Measurements from ENCODE around the gene FER. TPM values are rescaled to one million over a fixed set of nuclear protein-coding genes. Genes with fewer than 3 reads are reported as not detected.

The FER gene
- polyA plus RNA-seq, 3 donors: 2.4 to 14.7 (median 6.2) TPM

DNA sequence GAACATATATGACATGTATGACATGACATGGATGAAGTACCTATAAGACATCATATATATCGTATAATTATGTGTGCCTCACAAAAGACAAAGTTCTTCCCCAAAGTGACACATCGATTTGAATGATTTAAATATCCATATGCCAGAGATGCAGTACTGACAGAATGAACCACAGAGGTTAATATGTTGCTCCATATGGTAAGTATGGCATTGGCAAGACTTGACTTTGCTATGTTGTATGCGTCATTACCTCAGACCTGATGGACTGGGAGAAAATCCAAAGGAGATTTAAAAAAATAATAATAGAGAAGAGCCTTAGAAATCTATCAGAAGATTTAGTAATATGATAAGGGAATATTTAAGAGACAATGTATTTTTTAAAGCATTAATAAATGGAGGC lies 398.9 kb downstream of the FER start:
- no peaks in the 10 kb centered on the region for H3K36me3 Mint-ChIP-seq
- Histone ChIP-seq H3K9ac (ENCODE audit: insufficient read depth, low read length, poor library complexity, severe bottlenecking) (no peak overlapping the region), H4K20me1 (ENCODE audit: insufficient read depth, low read length) (no peaks in the 10 kb centered on the region), H3K4me3 (replicated peaks in 1 of 3; ENCODE audit: low read depth in 2 of 3, low read length in 3 of 3) (no peak overlapping the region), H3K4me1 (ENCODE audit: control insufficient read depth in 1 of 2, insufficient read depth in 2 of 2, low read length in 2 of 2) (no peaks in the 10 kb centered on the region), H2AFZ (ENCODE audit: insufficient read depth, low read depth, low read length, poor library complexity, severe bottlenecking) (no peak overlapping the region), H3K27ac (ENCODE audit: low read depth in 1 of 2, low read length in 2 of 2) (no peak overlapping the region), H3K27me3 (ENCODE audit: control insufficient read depth in 2 of 2, insufficient read depth in 2 of 2, low read length in 2 of 2) (no peaks in the 10 kb centered on the region), H3K79me2 (ENCODE audit: insufficient read depth, low read length) (no peaks in the 10 kb centered on the region), H3K36me3 (replicated peaks in 1 of 2; ENCODE audit: control insufficient read depth in 1 of 2, insufficient read depth in 2 of 2, low read length in 2 of 2) (no peaks in the 10 kb centered on the region), H3K9me3 (replicated peaks in 1 of 2; ENCODE audit: control insufficient read depth in 1 of 2, insufficient read depth in 1 of 2, low read length in 2 of 2) (no peaks in the 10 kb centered on the region), H3K4me2 (replicated peaks; ENCODE audit: extremely low read depth, low read length, poor library complexity, severe bottlenecking) (no peak overlapping the region)
- WGBS (ENCODE audit: insufficient coverage): 100% methylated on average over 1 of the region's 3 CpGs
- peaks cover 2% of the 10 kb centered on the region for H3K4me1 Mint-ChIP-seq
- no peak overlapping the region for H3K27ac Mint-ChIP-seq
- H3K9me3 Mint-ChIP-seq: peaks cover 0 to 1% (median 0%) of the 10 kb centered on the region in 7 donors
- H3K4me3 Mint-ChIP-seq: no peak overlapping the region
- no peak for TF ChIP-seq CTCF (IDR thresholded peaks at IDR 0.05)
- intact Hi-C loops (cut with micrococcal nuclease): no loop called here
- no peak for DNase-seq
- H3K27me3 Mint-ChIP-seq (ENCODE audit: low read depth in 3 of 3): no peaks in the 10 kb centered on the region

DNA sequence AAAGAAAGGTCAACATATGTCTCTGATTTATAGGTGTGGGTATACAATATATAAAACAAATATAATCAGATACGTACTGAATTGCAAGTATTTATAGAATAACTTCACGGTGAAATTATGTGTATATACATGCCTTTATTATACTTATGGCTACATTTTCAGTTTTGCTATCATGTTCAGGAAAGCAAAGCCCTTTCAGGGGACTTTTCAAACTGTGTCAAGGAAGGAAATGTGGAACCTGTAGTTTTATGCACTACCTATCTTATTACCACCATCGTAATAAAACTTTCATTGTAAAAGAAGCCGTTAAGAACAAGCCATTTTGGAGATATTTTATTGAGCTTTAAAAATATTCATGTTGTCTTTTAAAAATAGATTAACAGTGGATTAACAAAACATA lies 404.9 kb downstream of the FER start:
- H3K4me3 Mint-ChIP-seq: no peak overlapping the region
- intact Hi-C loops (cut with micrococcal nuclease): no loop called here
- Histone ChIP-seq H3K4me1 (ENCODE audit: control insufficient read depth in 1 of 2, insufficient read depth in 2 of 2, low read length in 2 of 2) (no peaks in the 10 kb centered on the region), H4K20me1 (ENCODE audit: insufficient read depth, low read length) (no peaks in the 10 kb centered on the region), H3K36me3 (replicated peaks in 1 of 2; ENCODE audit: control insufficient read depth in 1 of 2, insufficient read depth in 2 of 2, low read length in 2 of 2) (no peaks in the 10 kb centered on the region), H3K9ac (ENCODE audit: insufficient read depth, low read length, poor library complexity, severe bottlenecking) (no peak overlapping the region), H3K79me2 (ENCODE audit: insufficient read depth, low read length) (no peaks in the 10 kb centered on the region), H3K27ac (ENCODE audit: low read depth in 1 of 2, low read length in 2 of 2) (no peak overlapping the region), H2AFZ (ENCODE audit: insufficient read depth, low read depth, low read length, poor library complexity, severe bottlenecking) (no peak overlapping the region), H3K9me3 (replicated peaks in 1 of 2; ENCODE audit: control insufficient read depth in 1 of 2, insufficient read depth in 1 of 2, low read length in 2 of 2) (no peaks in the 10 kb centered on the region), H3K27me3 (ENCODE audit: control insufficient read depth in 2 of 2, insufficient read depth in 2 of 2, low read length in 2 of 2) (no peaks in the 10 kb centered on the region), H3K4me3 (replicated peaks in 1 of 3; ENCODE audit: low read depth in 2 of 3, low read length in 3 of 3) (no peak overlapping the region), H3K4me2 (replicated peaks; ENCODE audit: extremely low read depth, low read length, poor library complexity, severe bottlenecking) (no peak overlapping the region)
- no CpG with 5 or more reads among the region's 4 CpGs for WGBS (ENCODE audit: insufficient coverage)
- H3K27ac Mint-ChIP-seq: no peak overlapping the region
- no peaks in the 10 kb centered on the region for H3K27me3 Mint-ChIP-seq (ENCODE audit: low read depth in 3 of 3)
- no peak for DNase-seq
- TF ChIP-seq CTCF (IDR thresholded peaks at IDR 0.05): no peak
- H3K4me1 Mint-ChIP-seq: no peaks in the 10 kb centered on the region
- H3K36me3 Mint-ChIP-seq: no peaks in the 10 kb centered on the region
- no peaks in the 10 kb centered on the region for H3K9me3 Mint-ChIP-seq

Measured in CD14-positive monocyte (primary cell).